Body of pancreas (tissue), 4 donors: ENCODE results near the gene LRFN5. TPM values are rescaled to one million over a fixed set of nuclear protein-coding genes. Genes with fewer than 3 reads are reported as not detected.

Source experiments
- ATAC-seq: fragments of 150-250 bp; one replicate; pipeline ENCODE4 v1.9.1; 2016
- DNase-seq, 4 donors: peaks; one replicate each; pipeline ENCODE4 v3.0.0-alpha.2; 2019
- H3K27ac ChIP-seq, 4 donors: fragments of 200-600 bp; sonication (generic); 1 replicate in 3 of 4; 2 replicates in 1 of 4; pipeline versions ENCODE4 v1.5.1 to v1.6.1; 2016 to 2019; ENCODE audit warnings: mild to moderate bottlenecking in 1 of 4, mixed read lengths in 1 of 4, moderate library complexity in 1 of 4
- H3K27me3 ChIP-seq, 2 donors: fragments of 200-600 bp; sonication (generic); one replicate each; pipeline ENCODE4 v1.6.0; 2016; ENCODE audit warnings: mild to moderate bottlenecking in 1 of 2
- H3K36me3 ChIP-seq, 2 donors: fragments of 200-600 bp; sonication (generic); replicated peaks in 1 of 2; 2 replicates each; pipeline ENCODE4 v1.5.1; 2016; ENCODE audit warnings: low read depth in 2 of 2; ENCODE audit not compliant: insufficient read depth in 1 of 2
- H3K4me1 ChIP-seq: fragments of 200-600 bp; sonication (generic); one replicate; pipeline ENCODE4 v1.6.0; 2016
- H3K4me3 ChIP-seq, 2 donors: fragments of 200-600 bp; sonication (generic); 1 replicate in 1 of 2; 2 replicates in 1 of 2; pipeline ENCODE4 v1.5.1; 2016 to 2019
- H3K9me3 ChIP-seq, 3 donors: fragments of 200-600 bp; sonication (generic); 1 replicate in 2 of 3; 2 replicates in 1 of 3; pipeline ENCODE4 v1.5.1; 2016
- POLR2A ChIP-seq, 3 donors: fragments of 450-650 bp; IDR thresholded peaks; one replicate each; pipeline ENCODE4 v1.6.1; 2016; ENCODE audit warnings: antibody characterized with exemption in 3 of 3, mild to moderate bottlenecking in 2 of 3
- WGBS, 2 donors: methylation state at CpG; one replicate each; pipeline ENCODE4 v1.1.5; 2017; 5-methylcytosine and 5-hydroxymethylcytosine counted together
- intact Hi-C: fragments of 100-400 bp; cut with DNase I; formaldehyde crosslinking; loops from one replicate; pipeline ENCODE4 v1.15.1; 2023
- total RNA-seq, 2 donors: library from RNA; depleted of rRNA; stranded (reverse); fragments of >200 nt; gene quantifications; one replicate each; pipeline ENCODE4 v1.1.0, GENCODE V29; 2016
- TF ChIP-seq, protein P1 (sequence below), 7 experiments: fragments of 450-650 bp in 4 of 7; fragments of 200-600 bp in 3 of 7; sonication (generic) in 3 of 7; IDR thresholded peaks; one replicate each; pipeline ENCODE4 v1.5.1; 2016 to 2019; ENCODE audit warnings: antibody characterized with exemption in 7 of 7

The LRFN5 gene
- total RNA-seq, 2 donors from 2014 or later, result 0.52 to 4.9 TPM

GRCh38 chr14:41758011-41758665 lies 151.5 kb downstream of the LRFN5 start:
- Histone ChIP-seq H3K27me3 (no peaks in the 10 kb centered on the region), H3K9me3 (no peaks in the 10 kb centered on the region), H3K4me1 (no peaks in the 10 kb centered on the region), H3K4me3 (no peak overlapping the region), H3K27ac (no peak overlapping the region), H3K36me3 (no peaks in the 10 kb centered on the region)
- DNase-seq (no peak), ATAC-seq (no peak)
- intact Hi-C loops, result no loop called here
- WGBS, 2 donors, result 76 to 81% methylated on average over 1 of the region's 1 CpG
- TF ChIP-seq, protein P1, sequence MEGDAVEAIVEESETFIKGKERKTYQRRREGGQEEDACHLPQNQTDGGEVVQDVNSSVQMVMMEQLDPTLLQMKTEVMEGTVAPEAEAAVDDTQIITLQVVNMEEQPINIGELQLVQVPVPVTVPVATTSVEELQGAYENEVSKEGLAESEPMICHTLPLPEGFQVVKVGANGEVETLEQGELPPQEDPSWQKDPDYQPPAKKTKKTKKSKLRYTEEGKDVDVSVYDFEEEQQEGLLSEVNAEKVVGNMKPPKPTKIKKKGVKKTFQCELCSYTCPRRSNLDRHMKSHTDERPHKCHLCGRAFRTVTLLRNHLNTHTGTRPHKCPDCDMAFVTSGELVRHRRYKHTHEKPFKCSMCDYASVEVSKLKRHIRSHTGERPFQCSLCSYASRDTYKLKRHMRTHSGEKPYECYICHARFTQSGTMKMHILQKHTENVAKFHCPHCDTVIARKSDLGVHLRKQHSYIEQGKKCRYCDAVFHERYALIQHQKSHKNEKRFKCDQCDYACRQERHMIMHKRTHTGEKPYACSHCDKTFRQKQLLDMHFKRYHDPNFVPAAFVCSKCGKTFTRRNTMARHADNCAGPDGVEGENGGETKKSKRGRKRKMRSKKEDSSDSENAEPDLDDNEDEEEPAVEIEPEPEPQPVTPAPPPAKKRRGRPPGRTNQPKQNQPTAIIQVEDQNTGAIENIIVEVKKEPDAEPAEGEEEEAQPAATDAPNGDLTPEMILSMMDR (IDR thresholded peaks at IDR 0.05), result no peak
- TF ChIP-seq POLR2A (IDR thresholded peaks at IDR 0.05), result no peak

DNA sequence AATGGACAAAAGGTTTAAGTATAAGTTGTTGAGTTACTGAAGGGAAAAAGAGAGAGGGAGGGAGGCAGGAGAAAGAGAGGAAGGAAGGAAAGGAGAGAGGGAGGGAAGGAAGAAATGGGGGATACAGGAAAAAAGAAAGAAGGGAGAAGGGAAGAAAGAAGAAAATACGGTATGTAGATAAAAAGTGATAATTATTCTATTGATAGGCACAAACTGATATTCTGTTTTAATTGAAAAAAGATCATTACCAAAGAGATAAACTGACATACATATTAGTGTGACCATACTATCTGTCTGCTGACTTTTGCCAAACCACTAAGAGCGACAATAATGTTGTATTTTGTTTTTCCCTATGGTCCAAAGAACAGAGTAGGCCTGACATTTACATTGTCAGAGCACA lies 154.5 kb downstream of the LRFN5 start:
- DNase-seq, result no peak
- TF ChIP-seq POLR2A (IDR thresholded peaks at IDR 0.05), result no peak
- TF ChIP-seq, protein P1 (IDR thresholded peaks at IDR 0.05), result no peak
- Histone ChIP-seq H3K9me3 (no peaks in the 10 kb centered on the region), H3K27ac (no peak overlapping the region), H3K27me3 (no peaks in the 10 kb centered on the region), H3K4me3 (no peak overlapping the region), H3K36me3 (no peaks in the 10 kb centered on the region), H3K4me1 (no peaks in the 10 kb centered on the region)
- intact Hi-C loops, result no loop called here
- 51 to 58% methylated on average over 2 of the region's 2 CpGs for WGBS, 2 donors
- ATAC-seq, result no peak

- Histone ChIP-seq H3K9me3 (no peaks in the 10 kb centered on the region), H3K36me3 (no peaks in the 10 kb centered on the region), H3K4me3 (no peak overlapping the region), H3K27ac (no peak overlapping the region), H3K4me1 (no peaks in the 10 kb centered on the region), H3K27me3 (no peaks in the 10 kb centered on the region)
- TF ChIP-seq, protein P1 (IDR thresholded peaks at IDR 0.05), result no peak
- TF ChIP-seq POLR2A (IDR thresholded peaks at IDR 0.05), result no peak
- ATAC-seq, result no peak
- intact Hi-C loops, result no loop called here
- no peak for DNase-seq
- WGBS, 2 donors, result 52 to 61% methylated on average over 5 of the region's 5 CpGs
Measured at GRCh38 chr14:41766772-41767171, 160.1 kb downstream of the LRFN5 start.

- no peaks in the 10 kb centered on the region for H3K4me1 ChIP-seq
- intact Hi-C loops, result no loop called here
- DNase-seq (no peak), ATAC-seq (no peak)
- no peaks in the 10 kb centered on the region for H3K9me3 ChIP-seq
- TF ChIP-seq POLR2A (IDR thresholded peaks at IDR 0.05), result no peak
- TF ChIP-seq, protein P1 (IDR thresholded peaks at IDR 0.05), result no peak
- no peaks in the 10 kb centered on the region for H3K27me3 ChIP-seq
- no peaks in the 10 kb centered on the region for H3K36me3 ChIP-seq
- WGBS, 2 donors, result 29 to 37% methylated on average over 1 of the region's 1 CpG
- no peak overlapping the region for H3K27ac ChIP-seq
- no peak overlapping the region for H3K4me3 ChIP-seq
Measured at GRCh38 chr14:41773536-41774279, 167.0 kb downstream of the LRFN5 start.
